Colonic mucosa (tissue), 4 donors: ENCODE data around the gene TMEM150A. TPM values are rescaled to one million over a fixed set of nuclear protein-coding genes. Genes with fewer than 3 reads are reported as not detected.

Experiments
- DNase-seq: peaks from one replicate; pipeline ENCODE4 v3.0.0-alpha.2; 2020
- H3K27ac ChIP-seq: fragments of 200-600 bp; one replicate; pipeline ENCODE4 v1.8.0; 2021
- H3K27me3 ChIP-seq: fragments of 200-600 bp; one replicate; pipeline ENCODE4 v1.8.0; 2021
- H3K36me3 ChIP-seq: fragments of 200-600 bp; one replicate; pipeline ENCODE4 v1.8.0; 2021
- H3K4me1 ChIP-seq: fragments of 200-600 bp; one replicate; pipeline ENCODE4 v1.8.0; 2021; ENCODE audit warnings: mild to moderate bottlenecking
- H3K4me3 ChIP-seq: fragments of 200-600 bp; one replicate; pipeline ENCODE4 v1.8.0; 2021
- H3K9ac ChIP-seq, 2 donors: one replicate each; pipeline ENCODE4 v1.7.0; 2013; ENCODE audit warnings: control low read depth in 2 of 2, low read depth in 2 of 2, low read length in 2 of 2
- H3K9me3 ChIP-seq: fragments of 200-600 bp; one replicate; pipeline ENCODE4 v1.8.0; 2021
- CTCF ChIP-seq: fragments of 200-600 bp; IDR thresholded peaks from one replicate; pipeline ENCODE4 v1.8.0; 2022; ENCODE audit warnings: antibody characterized with exemption, mild to moderate bottlenecking
- intact Hi-C: fragments of 100-400 bp; cut with DNase I; formaldehyde crosslinking; loops from one replicate; pipeline ENCODE4 v1.14.1; 2022
- total RNA-seq, 2 donors: library from RNA; stranded (reverse); fragmentation: NEBNext Ultra II Directional in 1 of 2; extraction: Animal tissue kit (Norgen Biotek cat#: 25700) in 1 of 2; gene quantifications; one replicate each; pipeline ENCODE4 v1.2.1, GENCODE V29; 2021
- donor health status: healthy.
- donor health status: DM: no; HTN: no; CAD: no.
- donor health status: DM: no; HTN: no; CAD: no.

The TMEM150A gene
- total RNA-seq, 2 donors from 2014 or later = 5.2 to 7.2 TPM

- peaks cover 38% of the 10 kb centered on the region for H3K36me3 ChIP-seq
- H3K4me1 ChIP-seq = no peaks in the 10 kb centered on the region
- no peaks in the 10 kb centered on the region for H3K9me3 ChIP-seq
- H3K27ac ChIP-seq = no peak overlapping the region
- intact Hi-C loops = no loop called here
- no peak overlapping the region for H3K9ac ChIP-seq
- no peak overlapping the region for H3K4me3 ChIP-seq
- TF ChIP-seq CTCF = no peak
- no peak for DNase-seq
- no peaks in the 10 kb centered on the region for H3K27me3 ChIP-seq
Measured at GRCh38 chr2:85648619-85649018, 46.1 kb upstream of the TMEM150A start.

- Histone ChIP-seq H3K27ac (no peak overlapping the region), H3K9me3 (no peaks in the 10 kb centered on the region), H3K9ac (no peak overlapping the region), H3K4me1 (no peaks in the 10 kb centered on the region), H3K36me3 (peaks cover 38% of the 10 kb centered on the region), H3K4me3 (no peak overlapping the region), H3K27me3 (no peaks in the 10 kb centered on the region)
- no peak for DNase-seq
- no peak for TF ChIP-seq CTCF
- intact Hi-C loops = no loop called here
Measured at GRCh38 chr2:85647823-85648526, 45.5 kb upstream of the TMEM150A start.

- H3K4me1 ChIP-seq = no peaks in the 10 kb centered on the region
- intact Hi-C loops = no loop called here
- TF ChIP-seq CTCF = no peak
- peaks cover 46% of the 10 kb centered on the region for H3K36me3 ChIP-seq
- no peak overlapping the region for H3K27ac ChIP-seq
- H3K9ac ChIP-seq = no peak overlapping the region
- DNase-seq = no peak
- H3K27me3 ChIP-seq = no peaks in the 10 kb centered on the region
- H3K9me3 ChIP-seq = no peaks in the 10 kb centered on the region
- H3K4me3 ChIP-seq = no peak overlapping the region
Measured at GRCh38 chr2:85646166-85646565, 43.7 kb upstream of the TMEM150A start.

GRCh38 chr2:85644909-85645308 is 42.4 kb upstream of the TMEM150A start:
- Histone ChIP-seq H3K4me1 (no peaks in the 10 kb centered on the region), H3K36me3 (peaks cover 43% of the 10 kb centered on the region), H3K27me3 (no peaks in the 10 kb centered on the region), H3K9ac (no peak overlapping the region), H3K4me3 (no peak overlapping the region), H3K27ac (no peak overlapping the region), H3K9me3 (no peaks in the 10 kb centered on the region)
- no peak for DNase-seq
- intact Hi-C loops = no loop called here
- no peak for TF ChIP-seq CTCF

GRCh38 chr2:85642725-85643124 is 40.2 kb upstream of the TMEM150A start:
- H3K9ac ChIP-seq = no peak overlapping the region
- no peak for DNase-seq
- H3K36me3 ChIP-seq = peaks cover 41% of the 10 kb centered on the region
- H3K27ac ChIP-seq = no peak overlapping the region
- intact Hi-C loops = no loop called here
- H3K4me3 ChIP-seq = no peak overlapping the region
- no peak for TF ChIP-seq CTCF
- no peaks in the 10 kb centered on the region for H3K4me1 ChIP-seq
- H3K9me3 ChIP-seq = no peaks in the 10 kb centered on the region
- H3K27me3 ChIP-seq = no peaks in the 10 kb centered on the region
